Lung (tissue), 12 donors: ENCODE data around the gene FBXO31. TPM values are rescaled to one million over a fixed set of nuclear protein-coding genes. Genes with fewer than 3 reads are reported as not detected.
"Not testable (repeated sequence)": the region's sequence is repeated elsewhere in the genome, so short reads cannot be mapped to it uniquely, and the experiment has no call there.

Experiments
- ATAC-seq: fragments of 200-7000 bp; cut with Tn5 transposase; one replicate; pipeline ENCODE4 v1.9.1; 2020; ENCODE audit warnings: moderate number of reproducible peaks; ENCODE audit not compliant: insufficient read depth, low FRiP score
- DNase-seq, 3 donors: peaks; one replicate each; pipeline ENCODE4 v3.0.0-alpha.2; 2013 to 2017
- H3K27ac ChIP-seq, 2 donors: one replicate each; pipeline ENCODE4 v1.5.1; 2013; ENCODE audit warnings: mild to moderate bottlenecking in 2 of 2, moderate library complexity in 2 of 2, control low read depth in 1 of 2, inconsistent platforms in 1 of 2, low read depth in 1 of 2, low read length in 1 of 2
- H3K27me3 ChIP-seq, 3 donors: one replicate each; pipeline ENCODE4 v1.5.1; 2013; ENCODE audit warnings: low read length in 2 of 3; ENCODE audit not compliant: control insufficient read depth in 3 of 3, insufficient read depth in 3 of 3
- H3K36me3 ChIP-seq, 4 donors: one replicate each; pipeline ENCODE4 v1.5.1; 2013; ENCODE audit warnings: low read length in 4 of 4, mild to moderate bottlenecking in 1 of 4, moderate library complexity in 1 of 4; ENCODE audit not compliant: control insufficient read depth in 4 of 4, insufficient read depth in 4 of 4
- H3K4me1 ChIP-seq, 5 donors: one replicate each; pipeline ENCODE4 v1.5.1; 2013; ENCODE audit warnings: low read length in 5 of 5, mild to moderate bottlenecking in 2 of 5, moderate library complexity in 1 of 5; ENCODE audit not compliant: control insufficient read depth in 5 of 5, insufficient read depth in 5 of 5
- H3K4me3 ChIP-seq: one replicate; pipeline ENCODE4 v1.5.1; 2013; ENCODE audit warnings: mild to moderate bottlenecking, control low read depth, moderate library complexity
- H3K9ac ChIP-seq, 2 donors: one replicate each; pipeline ENCODE4 v1.5.1; 2013; ENCODE audit warnings: low read length in 2 of 2, control low read depth in 1 of 2; ENCODE audit not compliant: insufficient read depth in 1 of 2
- H3K9me3 ChIP-seq, 4 donors: one replicate each; pipeline ENCODE4 v1.5.1; 2013; ENCODE audit warnings: low read length in 3 of 4, mild to moderate bottlenecking in 1 of 4, moderate library complexity in 1 of 4; ENCODE audit not compliant: control insufficient read depth in 4 of 4, insufficient read depth in 3 of 4
- WGBS, 2 donors: extraction: QIAGEN DNeasy Blood & Tissue Kit; methylation state at CpG; one replicate each; pipeline ENCODE4 v1.1.7; 2013; 5-methylcytosine and 5-hydroxymethylcytosine counted together
- polyA plus RNA-seq, 2 donors: library from polyadenylated mRNA; stranded (reverse); fragments of 200-250 nt; gene quantifications; one replicate each; pipeline ENCODE4 v1.2.1, GENCODE V29; 2013
- total RNA-seq, 2 donors: library from RNA; depleted of rRNA in 1 of 2; stranded (reverse); fragments of >200 nt in 1 of 2; gene quantifications; one replicate each; pipeline ENCODE4 v1.2.1, GENCODE V29; 2014 to 2021
- TF ChIP-seq, protein P1 (sequence below): IDR thresholded peaks from 2 replicates; pipeline ENCODE4 v1.5.1; 2012; ENCODE audit warnings: mild to moderate bottlenecking; ENCODE audit errors: control extremely low read depth, extremely low read depth
- donor health status: control.
- donor health status: control.
- donor health status: Bipolar disorder and iron deficiency.
- donor health status: healthy.
- donor health status: DM: yes; HTN: yes; CAD: no.

The FBXO31 gene
- total and polyA plus RNA-seq, 4 donors: 10.1 to 35.1 (median 23.2) TPM

DNA sequence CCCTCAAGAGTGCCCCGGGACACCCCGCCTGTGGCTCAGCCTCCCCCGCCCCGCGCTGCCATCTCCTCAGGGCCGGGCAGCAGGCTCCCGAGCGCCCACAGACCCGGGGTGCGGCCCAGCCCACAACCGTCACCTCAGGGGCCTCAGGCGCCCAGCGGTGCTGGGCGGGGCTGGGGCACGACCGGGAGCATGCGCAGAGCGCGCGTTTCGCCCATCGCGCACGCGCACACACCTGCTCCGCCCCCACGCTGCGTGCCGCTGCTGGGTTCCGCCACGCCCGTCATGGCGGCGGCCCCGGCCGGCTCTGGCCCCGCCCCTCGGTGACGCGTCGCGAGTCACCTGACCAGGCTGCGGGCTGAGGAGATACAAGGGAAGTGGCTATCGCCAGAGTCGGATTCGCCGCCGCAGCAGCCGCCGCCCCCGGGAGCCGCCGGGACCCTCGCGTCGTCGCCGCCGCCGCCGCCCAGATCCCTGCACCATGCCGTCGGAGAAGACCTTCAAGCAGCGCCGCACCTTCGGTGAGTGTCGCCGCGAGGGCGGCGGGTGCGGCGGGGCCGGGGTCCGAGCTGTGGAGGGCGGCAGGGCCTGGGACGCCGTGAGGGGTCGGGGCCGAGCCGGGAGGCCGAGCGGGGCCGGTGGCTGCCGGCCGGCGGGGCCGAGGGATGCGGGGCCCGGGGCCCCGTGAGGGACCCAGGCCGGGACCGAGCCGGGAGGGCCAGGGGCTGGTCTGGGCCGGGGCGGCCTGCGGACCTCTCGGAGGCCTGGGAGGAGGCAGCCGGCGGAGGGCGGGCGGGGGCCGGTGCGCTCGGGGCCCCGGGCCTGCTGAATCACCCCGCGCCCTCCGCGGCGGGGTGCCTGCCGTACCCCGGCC, 8.6 kb upstream of the FBXO31 start, which contains the start of gene MAP1LC3B:
MAP1LC3B (plus strand) TSS at position 387 of the 871 bp plus-strand sequence; CDS start at position 479, 92 bp downstream.
- peaks cover 0 to 34% (median 11%) of the 10 kb centered on the region in 5 donors for H3K4me1 ChIP-seq
- TF ChIP-seq, protein P1, sequence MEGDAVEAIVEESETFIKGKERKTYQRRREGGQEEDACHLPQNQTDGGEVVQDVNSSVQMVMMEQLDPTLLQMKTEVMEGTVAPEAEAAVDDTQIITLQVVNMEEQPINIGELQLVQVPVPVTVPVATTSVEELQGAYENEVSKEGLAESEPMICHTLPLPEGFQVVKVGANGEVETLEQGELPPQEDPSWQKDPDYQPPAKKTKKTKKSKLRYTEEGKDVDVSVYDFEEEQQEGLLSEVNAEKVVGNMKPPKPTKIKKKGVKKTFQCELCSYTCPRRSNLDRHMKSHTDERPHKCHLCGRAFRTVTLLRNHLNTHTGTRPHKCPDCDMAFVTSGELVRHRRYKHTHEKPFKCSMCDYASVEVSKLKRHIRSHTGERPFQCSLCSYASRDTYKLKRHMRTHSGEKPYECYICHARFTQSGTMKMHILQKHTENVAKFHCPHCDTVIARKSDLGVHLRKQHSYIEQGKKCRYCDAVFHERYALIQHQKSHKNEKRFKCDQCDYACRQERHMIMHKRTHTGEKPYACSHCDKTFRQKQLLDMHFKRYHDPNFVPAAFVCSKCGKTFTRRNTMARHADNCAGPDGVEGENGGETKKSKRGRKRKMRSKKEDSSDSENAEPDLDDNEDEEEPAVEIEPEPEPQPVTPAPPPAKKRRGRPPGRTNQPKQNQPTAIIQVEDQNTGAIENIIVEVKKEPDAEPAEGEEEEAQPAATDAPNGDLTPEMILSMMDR: no peak
- H3K9ac ChIP-seq: peak within 1 kb of the TSS; percentile 60 to 74
- peaks cover 0 to 5% (median 0%) of the 10 kb centered on the region in 4 donors for H3K36me3 ChIP-seq
- peak; percentile 97 to 99 (median 99) for DNase-seq
- H3K27me3 ChIP-seq: no peaks in the 10 kb centered on the region
- peak within 1 kb of the TSS; percentile 87 for H3K4me3 ChIP-seq
- ATAC-seq: peak; percentile 85
- 0% methylated on average over 60 to 113 of the region's 113 CpGs for WGBS, 2 donors
- peak within 1 kb of the TSS; percentile 97 to 99 for H3K27ac ChIP-seq
- no peaks in the 10 kb centered on the region for H3K9me3 ChIP-seq

GRCh38 chr16:87391324-87391949, 7.9 kb upstream of the FBXO31 start:
- peaks cover 0 to 34% (median 11%) of the 10 kb centered on the region in 5 donors for H3K4me1 ChIP-seq
- peak overlapping the region; percentile 59 for H3K4me3 ChIP-seq
- WGBS, 2 donors: 8 to 15% methylated on average over 24 to 44 of the region's 44 CpGs
- TF ChIP-seq, protein P1: no peak
- no peaks in the 10 kb centered on the region for H3K9me3 ChIP-seq
- peak overlapping the region; percentile 60 to 74 for H3K9ac ChIP-seq
- ATAC-seq: peak; percentile 23
- no peaks in the 10 kb centered on the region for H3K27me3 ChIP-seq
- H3K27ac ChIP-seq: peak overlapping the region; percentile 97 to 99
- H3K36me3 ChIP-seq: peaks cover 0 to 2% (median 0%) of the 10 kb centered on the region in 4 donors
- DNase-seq: peak; percentile 55 to 69 (median 64)

DNA sequence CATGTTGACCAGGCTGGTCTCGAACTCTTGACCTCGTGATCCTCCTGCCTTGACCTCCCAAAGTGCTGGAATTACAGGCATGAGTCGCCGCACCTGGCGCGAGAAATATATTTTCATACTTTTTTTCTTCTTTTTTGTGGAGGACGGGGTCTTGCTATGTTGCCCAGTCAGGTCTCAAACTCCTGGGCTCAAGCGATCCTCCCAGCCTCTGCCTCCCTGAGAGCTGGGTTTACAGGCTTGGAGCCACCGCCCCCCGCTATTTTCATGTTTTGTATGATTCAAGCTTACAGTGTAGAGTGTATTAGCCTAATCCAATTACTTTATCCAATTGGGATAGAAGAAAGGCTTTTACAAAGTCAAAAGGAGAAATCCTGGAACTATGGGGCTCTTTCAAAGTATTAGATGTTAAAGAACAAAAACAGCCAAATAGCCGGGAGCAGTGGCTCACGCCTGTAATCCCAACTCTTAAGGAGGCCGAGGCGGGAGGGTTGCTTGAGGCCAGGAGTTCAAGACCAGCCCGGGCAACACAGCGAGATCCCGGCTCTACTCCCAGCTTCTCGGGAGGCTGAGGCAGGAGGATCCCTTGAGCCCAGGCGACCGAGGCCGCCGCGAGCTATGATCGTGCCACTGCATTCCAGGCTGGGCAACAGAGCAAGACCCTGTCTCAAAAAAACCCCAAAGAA, 7.2 kb upstream of the FBXO31 start:
- no peaks in the 10 kb centered on the region for H3K9me3 ChIP-seq
- H3K27ac ChIP-seq: peak overlapping the region; percentile 97 to 99
- H3K27me3 ChIP-seq: no peaks in the 10 kb centered on the region
- WGBS, 2 donors: 97 to 99% methylated on average over 24 of the region's 24 CpGs
- DNase-seq: no peak
- TF ChIP-seq, protein P1: no peak
- H3K4me3 ChIP-seq: no peak overlapping the region
- peaks cover 0 to 34% (median 11%) of the 10 kb centered on the region in 5 donors for H3K4me1 ChIP-seq
- ATAC-seq: no peak
- H3K9ac ChIP-seq: peak overlapping the region in 1 of 2 donors; percentile 3
- peaks cover 0 to 2% (median 0%) of the 10 kb centered on the region in 4 donors for H3K36me3 ChIP-seq

GRCh38 chr16:87389914-87390313, 6.3 kb upstream of the FBXO31 start:
- H3K4me3 ChIP-seq, DNase-seq, H3K36me3 ChIP-seq, H3K9me3 ChIP-seq, H3K27ac ChIP-seq, H3K27me3 ChIP-seq, H3K9ac ChIP-seq, ATAC-seq: not testable (repeated sequence)
- WGBS, 2 donors: 96 to 98% methylated on average over 9 of the region's 9 CpGs
- peaks cover 0 to 34% (median 11%) of the 10 kb centered on the region in 5 donors for H3K4me1 ChIP-seq
